Liver (tissue), 3 donors: ENCODE results near the gene CGB5.

ENCODE experiments used
- CTCF ChIP-seq: fragments of 150-350 bp; IDR thresholded peaks from 2 replicates; pipeline ENCODE4 v1.5.1; 2017; ENCODE audit warnings: improper control_type of control experiment, low read depth, low read length; ENCODE audit not compliant: missing input control
- EGR1 ChIP-seq, 2 donors: IDR thresholded peaks; 2 replicates each; pipeline ENCODE4 v1.6.1; 2016 to 2018; ENCODE audit warnings: antibody characterized with exemption in 2 of 2, low read depth in 2 of 2
- GABPA ChIP-seq, 2 donors: IDR thresholded peaks in 1 of 2; conservative IDR thresholded peaks in 1 of 2; 2 replicates each; pipeline ENCODE4 v1.6.1; 2016; ENCODE audit warnings: antibody characterized with exemption in 2 of 2, mild to moderate bottlenecking in 1 of 2, moderate library complexity in 1 of 2
- JUND ChIP-seq, 2 donors: IDR thresholded peaks; 2 replicates each; pipeline ENCODE4 v1.6.1; 2016; ENCODE audit warnings: antibody characterized with exemption in 2 of 2
- MAX ChIP-seq: IDR thresholded peaks from 2 replicates; pipeline ENCODE4 v1.6.1; 2016; ENCODE audit warnings: antibody characterized with exemption
- RAD21 ChIP-seq, 2 donors: IDR thresholded peaks; 2 replicates each; pipeline ENCODE4 v1.6.1; 2016; ENCODE audit warnings: antibody characterized with exemption in 2 of 2, mild to moderate bottlenecking in 2 of 2
- REST ChIP-seq: IDR thresholded peaks from 2 replicates; pipeline ENCODE4 v1.6.1; 2016; ENCODE audit warnings: antibody characterized with exemption, mild to moderate bottlenecking
- YY1 ChIP-seq: IDR thresholded peaks from 2 replicates; pipeline ENCODE4 v1.6.1; 2016; ENCODE audit warnings: antibody characterized with exemption, mild to moderate bottlenecking
- donor health status: healthy.
- donor health status: healthy.

- no peak for TF ChIP-seq CTCF
- no peak for TF ChIP-seq GABPA (IDR thresholded peaks at IDR 0.05 in 1 of 2, conservative IDR thresholded peaks at IDR 0.05 in 1 of 2)
- TF ChIP-seq EGR1 (IDR thresholded peaks at IDR 0.05; ENCODE audit: low read depth in 2 of 2): no peak
- no peak for TF ChIP-seq JUND (IDR thresholded peaks at IDR 0.05)
- no peak for TF ChIP-seq MAX
- TF ChIP-seq RAD21 (IDR thresholded peaks at IDR 0.05): no peak
- no peak for TF ChIP-seq REST
- TF ChIP-seq YY1: no peak
Measured at GRCh38 chr19:49019242-49019932, 24.3 kb upstream of the CGB5 start.
